Neural progenitor cell (in vitro differentiated cells): ENCODE data around the gene SUGP1. TPM values are rescaled to one million over a fixed set of nuclear protein-coding genes. Genes with fewer than 3 reads are reported as not detected.
A peak's percentile ranks its signal among the peaks of the same experiment; 100 is the strongest.

ENCODE experiments used
- DNase-seq: peaks from one replicate; pipeline ENCODE4 v3.0.0-alpha.2; 2016; ENCODE audit warnings: low spot score
- H2AFZ ChIP-seq: fragments of 200-600 bp; sonication (generic); replicated peaks from 2 replicates; pipeline ENCODE4 v1.6.1; 2016; ENCODE audit warnings: antibody characterized with exemption
- H3F3A ChIP-seq: fragments of 200-600 bp; sonication (generic); 2 replicates; pipeline ENCODE4 v1.6.1; 2016; ENCODE audit warnings: antibody characterized with exemption, low read depth
- H3K27ac ChIP-seq: fragments of 200-600 bp; sonication (generic); 2 replicates; pipeline ENCODE4 v1.5.1; 2016; ENCODE audit warnings: mild to moderate bottlenecking
- H3K27me3 ChIP-seq: fragments of 200-600 bp; sonication (generic); 2 replicates; pipeline ENCODE4 v1.6.1; 2016; ENCODE audit warnings: mild to moderate bottlenecking, moderate library complexity
- H3K36me3 ChIP-seq: fragments of 200-600 bp; sonication (generic); 2 replicates; pipeline ENCODE4 v1.5.1; 2016
- H3K4me1 ChIP-seq: fragments of 200-600 bp; sonication (generic); 2 replicates; pipeline ENCODE4 v1.6.1; 2016; ENCODE audit warnings: mixed run types
- H3K4me2 ChIP-seq: fragments of 200-600 bp; sonication (generic); 2 replicates; pipeline ENCODE4 v1.6.1; 2016
- H3K4me3 ChIP-seq: fragments of 200-600 bp; sonication (generic); 2 replicates; pipeline ENCODE4 v1.5.1; 2016
- H3K79me2 ChIP-seq: fragments of 200-600 bp; sonication (generic); 2 replicates; pipeline ENCODE4 v1.6.1; 2016; ENCODE audit warnings: low read depth
- H3K9ac ChIP-seq: fragments of 200-600 bp; sonication (generic); 2 replicates; pipeline ENCODE4 v1.6.1; 2016
- H3K9me3 ChIP-seq: fragments of 200-600 bp; sonication (generic); 2 replicates; pipeline ENCODE4 v1.5.1; 2016; ENCODE audit warnings: low read depth
- H4K20me1 ChIP-seq: fragments of 200-600 bp; sonication (generic); 2 replicates; pipeline ENCODE4 v1.6.1; 2016; ENCODE audit warnings: low read depth
- H3K27ac Mint-ChIP-seq: 3 replicates; pipeline ENCODE4 v1.8.0; 2021; ENCODE audit warnings: mixed read lengths
- H3K27me3 Mint-ChIP-seq: 2 replicates; pipeline ENCODE4 v1.8.0; 2022; ENCODE audit warnings: low read depth, mild to moderate bottlenecking, inconsistent platforms, moderate library complexity, mixed read lengths; ENCODE audit not compliant: insufficient read depth
- H3K36me3 Mint-ChIP-seq: 3 replicates; pipeline ENCODE4 v1.8.0; 2021; ENCODE audit warnings: mixed read lengths
- H3K4me1 Mint-ChIP-seq: 3 replicates; pipeline ENCODE4 v1.8.0; 2021; ENCODE audit warnings: mixed read lengths
- H3K4me3 Mint-ChIP-seq: 3 replicates; pipeline ENCODE4 v1.8.0; 2021; ENCODE audit warnings: mild to moderate bottlenecking, moderate library complexity, mixed read lengths
- H3K9me3 Mint-ChIP-seq: 3 replicates; pipeline ENCODE4 v1.8.0; 2020; ENCODE audit warnings: mixed read lengths
- EZH2 ChIP-seq: fragments of 200-600 bp; sonication (generic); IDR thresholded peaks from 2 replicates; pipeline ENCODE4 v1.6.1; 2017; ENCODE audit warnings: antibody characterized with exemption, mild to moderate bottlenecking, moderate library complexity
- EZH2phosphoT487 ChIP-seq: fragments of 200-600 bp; sonication (generic); IDR thresholded peaks from 2 replicates; pipeline ENCODE4 v1.6.1; 2017; ENCODE audit warnings: antibody characterized with exemption
- total RNA-seq: library from RNA; depleted of rRNA; stranded (reverse); fragments of >200 nt; gene quantifications from 2 replicates; pipeline ENCODE4 v1.2.3, GENCODE V29; 2015; ENCODE audit warnings: low replicate concordance
- TF ChIP-seq, protein P1 (sequence below): fragments of 200-600 bp; sonication (generic); IDR thresholded peaks from 2 replicates; pipeline ENCODE4 v1.5.1; 2017; ENCODE audit warnings: antibody characterized with exemption, mild to moderate bottlenecking

Gene SUGP1
- total RNA-seq, 1 donor from 2014 or later: 46.1 TPM

DNA sequence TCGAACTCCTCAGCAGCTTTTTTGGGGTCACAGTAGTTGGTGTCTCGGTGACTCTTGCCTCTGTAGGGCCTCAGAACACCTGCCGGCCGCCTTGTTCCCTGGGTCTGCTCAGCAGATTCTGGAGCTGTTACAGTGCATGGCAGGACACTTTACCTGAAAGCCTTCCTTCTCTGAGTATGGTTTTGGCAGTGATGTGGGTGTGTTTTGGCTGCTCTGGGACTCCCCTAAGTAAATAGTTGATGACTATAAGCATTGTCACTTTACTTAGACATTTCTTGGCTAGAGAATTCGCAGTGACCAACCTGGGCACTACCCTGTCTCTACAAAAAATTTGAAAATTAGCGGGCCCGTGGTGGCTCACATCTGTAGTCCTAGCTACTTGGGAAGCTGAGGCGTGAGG lies 7.4 kb upstream of the SUGP1 start:
- Histone ChIP-seq H3K4me3 (no peak overlapping the region), H4K20me1 (peaks cover 18% of the 10 kb centered on the region), H3K27ac (no peak overlapping the region), H3K9ac (no peak overlapping the region), H3F3A (no peaks in the 10 kb centered on the region), H3K4me2 (no peak overlapping the region), H3K36me3 (no peaks in the 10 kb centered on the region), H2AFZ (no peak overlapping the region), H3K27me3 (no peaks in the 10 kb centered on the region), H3K79me2 (peaks cover 72% of the 10 kb centered on the region), H3K4me1 (no peaks in the 10 kb centered on the region), H3K9me3 (no peaks in the 10 kb centered on the region)
- Mint-ChIP-seq H3K4me3 (no peak overlapping the region), H3K36me3 (peaks cover 27% of the 10 kb centered on the region), H3K27me3 (peaks cover 2% of the 10 kb centered on the region), H3K27ac (no peak overlapping the region), H3K9me3 (no peaks in the 10 kb centered on the region), H3K4me1 (peaks cover under 1% of the 10 kb centered on the region)
- no peak for DNase-seq
- TF ChIP-seq, protein P1, sequence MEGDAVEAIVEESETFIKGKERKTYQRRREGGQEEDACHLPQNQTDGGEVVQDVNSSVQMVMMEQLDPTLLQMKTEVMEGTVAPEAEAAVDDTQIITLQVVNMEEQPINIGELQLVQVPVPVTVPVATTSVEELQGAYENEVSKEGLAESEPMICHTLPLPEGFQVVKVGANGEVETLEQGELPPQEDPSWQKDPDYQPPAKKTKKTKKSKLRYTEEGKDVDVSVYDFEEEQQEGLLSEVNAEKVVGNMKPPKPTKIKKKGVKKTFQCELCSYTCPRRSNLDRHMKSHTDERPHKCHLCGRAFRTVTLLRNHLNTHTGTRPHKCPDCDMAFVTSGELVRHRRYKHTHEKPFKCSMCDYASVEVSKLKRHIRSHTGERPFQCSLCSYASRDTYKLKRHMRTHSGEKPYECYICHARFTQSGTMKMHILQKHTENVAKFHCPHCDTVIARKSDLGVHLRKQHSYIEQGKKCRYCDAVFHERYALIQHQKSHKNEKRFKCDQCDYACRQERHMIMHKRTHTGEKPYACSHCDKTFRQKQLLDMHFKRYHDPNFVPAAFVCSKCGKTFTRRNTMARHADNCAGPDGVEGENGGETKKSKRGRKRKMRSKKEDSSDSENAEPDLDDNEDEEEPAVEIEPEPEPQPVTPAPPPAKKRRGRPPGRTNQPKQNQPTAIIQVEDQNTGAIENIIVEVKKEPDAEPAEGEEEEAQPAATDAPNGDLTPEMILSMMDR: no peak
- TF ChIP-seq EZH2phosphoT487 (no peak), EZH2 (no peak)

DNA sequence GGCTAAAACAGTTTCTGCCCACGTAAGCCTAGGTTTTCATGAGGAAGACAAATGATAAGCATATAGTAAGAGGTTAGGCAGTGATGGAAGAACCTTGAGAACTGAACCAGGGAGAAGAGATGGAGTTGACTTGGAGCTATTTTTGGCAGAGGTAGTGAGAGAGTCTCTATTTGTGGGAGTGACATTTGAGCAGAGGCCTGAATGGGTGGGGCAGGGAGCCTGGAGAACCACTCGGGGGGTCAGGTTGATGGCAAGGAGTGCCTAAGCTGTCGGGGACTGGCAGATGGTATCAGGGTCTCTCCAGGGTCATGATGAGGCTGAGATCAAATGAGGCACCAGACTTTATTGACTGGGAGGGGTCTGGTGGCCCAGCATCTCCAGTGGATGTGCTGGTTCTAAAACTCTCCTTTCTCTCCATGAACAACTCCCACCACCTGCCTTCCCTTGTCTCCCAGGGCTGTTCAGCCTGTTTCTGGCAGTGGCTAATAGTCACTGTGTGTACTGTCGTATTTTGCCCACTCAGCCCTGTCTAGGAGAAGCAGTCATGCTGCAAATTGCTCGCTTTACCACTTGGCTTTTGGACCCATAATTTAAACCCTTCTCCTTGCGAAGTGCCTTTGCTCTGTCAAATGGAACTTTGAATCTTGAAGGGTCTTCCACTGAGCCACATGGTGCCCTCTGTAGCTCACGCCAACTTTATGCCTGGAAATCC lies 3.9 kb upstream of the SUGP1 start:
- Histone ChIP-seq H3K36me3 (no peaks in the 10 kb centered on the region), H3K79me2 (peaks cover 87% of the 10 kb centered on the region)
- peaks cover 29% of the 10 kb centered on the region for H3K36me3 Mint-ChIP-seq

DNA sequence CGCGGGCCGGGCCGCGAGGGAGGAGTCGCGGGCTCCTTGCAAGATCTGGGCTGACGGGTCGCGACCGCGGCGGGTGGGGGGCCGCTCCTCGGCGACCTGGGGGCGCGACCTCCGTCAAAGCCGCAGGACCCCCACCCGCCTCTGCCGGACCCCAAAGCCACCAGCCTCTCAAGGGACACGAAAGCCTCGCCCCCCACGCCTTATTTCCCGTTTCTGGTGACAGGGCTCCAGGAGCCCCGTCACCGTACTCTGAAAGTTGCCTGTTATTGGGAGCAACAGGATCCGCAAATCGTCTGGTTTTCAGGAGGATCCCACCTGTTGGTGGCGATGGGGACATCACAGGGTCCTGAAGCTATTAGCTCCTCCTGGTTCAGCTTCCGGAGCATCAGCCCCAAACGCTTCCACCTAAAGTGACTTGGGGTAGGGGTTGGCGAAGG lies 850 bp upstream of the SUGP1 start:
- peak overlapping the region; percentile 96 for H3K4me2 ChIP-seq
- H4K20me1 ChIP-seq: peaks cover 16% of the 10 kb centered on the region
- H3K27ac Mint-ChIP-seq: peak overlapping the region; percentile 82
- peaks cover 10% of the 10 kb centered on the region for H3K4me1 ChIP-seq
- H3K4me3 Mint-ChIP-seq: peak overlapping the region; percentile 99
- no peaks in the 10 kb centered on the region for H3K9me3 Mint-ChIP-seq
- peak overlapping the region; percentile 91 for H3K4me3 ChIP-seq
- peaks cover 28% of the 10 kb centered on the region for H3K36me3 Mint-ChIP-seq
- peaks cover 14% of the 10 kb centered on the region for H3K4me1 Mint-ChIP-seq
- peak overlapping the region; percentile 99 for H3K9ac ChIP-seq
- H3K9me3 ChIP-seq: no peaks in the 10 kb centered on the region
- peak; percentile 71 for DNase-seq
- H3K79me2 ChIP-seq: peaks cover 94% of the 10 kb centered on the region
- peak overlapping the region; percentile 97 for H3K27ac ChIP-seq
- TF ChIP-seq EZH2 (no peak), EZH2phosphoT487 (no peak)
- TF ChIP-seq, protein P1: no peak
- peak overlapping the region; percentile 91 for H2AFZ ChIP-seq
- H3K36me3 ChIP-seq: no peaks in the 10 kb centered on the region
- no peaks in the 10 kb centered on the region for H3K27me3 Mint-ChIP-seq
- no peaks in the 10 kb centered on the region for H3F3A ChIP-seq
- no peaks in the 10 kb centered on the region for H3K27me3 ChIP-seq

More for the DNA sequence above, 3.9 kb upstream of the SUGP1 start:
- TF ChIP-seq EZH2phosphoT487: no peak
- no peak for TF ChIP-seq EZH2
- TF ChIP-seq, protein P1: no peak
- Histone ChIP-seq H3K27ac (no peak overlapping the region), H4K20me1 (peaks cover 10% of the 10 kb centered on the region), H3K9me3 (no peaks in the 10 kb centered on the region), H3K27me3 (no peaks in the 10 kb centered on the region), H3K4me2 (no peak overlapping the region), H3K4me3 (no peak overlapping the region), H3K9ac (no peak overlapping the region), H2AFZ (no peak overlapping the region), H3K4me1 (peaks cover 8% of the 10 kb centered on the region), H3F3A (no peaks in the 10 kb centered on the region)
- H3K4me3 Mint-ChIP-seq: no peak overlapping the region
- no peak for DNase-seq
- H3K27ac Mint-ChIP-seq: no peak overlapping the region
- H3K9me3 Mint-ChIP-seq: no peaks in the 10 kb centered on the region
- H3K27me3 Mint-ChIP-seq: no peaks in the 10 kb centered on the region
- peaks cover 12% of the 10 kb centered on the region for H3K4me1 Mint-ChIP-seq
